OCI-LY1 (cell line): ENCODE results near the gene CIPC.

Source experiments
- EZH2 ChIP-seq: fragments of 200-600 bp; sonication (generic), shearing (Covaris generic); IDR thresholded peaks from 2 replicates; pipeline ENCODE4 v1.8.0; 2017; ENCODE audit warnings: borderline replicate concordance, mixed run types, mild to moderate bottlenecking, antibody characterized with exemption, low read length, moderate library complexity, mixed read lengths
- TF ChIP-seq, protein P1 (sequence below): fragments of 200-600 bp; sonication (generic), shearing (Covaris generic); IDR thresholded peaks from 2 replicates; pipeline ENCODE4 v1.5.1; 2017; ENCODE audit warnings: mild to moderate bottlenecking, antibody characterized with exemption, low read length, moderate library complexity, mixed read lengths

DNA sequence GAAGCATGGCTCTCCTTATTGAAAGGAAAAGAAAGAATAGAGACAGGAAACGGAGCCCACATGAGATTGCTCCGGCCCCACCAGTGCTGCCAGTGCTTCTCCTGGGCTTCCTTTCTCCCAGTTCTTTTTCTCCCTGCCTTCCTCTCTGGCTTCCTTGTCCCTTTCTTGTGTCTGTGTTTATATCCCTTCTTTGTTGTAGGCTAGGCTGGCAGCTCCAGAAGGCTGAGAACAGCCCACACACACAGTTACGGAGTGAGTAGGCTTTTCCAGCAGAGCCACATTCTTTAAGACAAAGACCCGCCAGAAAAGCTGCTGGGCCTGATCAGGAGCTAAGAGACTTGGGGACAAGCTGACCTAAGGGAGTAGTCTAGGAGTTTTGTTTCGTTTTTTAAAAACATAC, 13.0 kb downstream of the CIPC start:
- TF ChIP-seq, protein P1, sequence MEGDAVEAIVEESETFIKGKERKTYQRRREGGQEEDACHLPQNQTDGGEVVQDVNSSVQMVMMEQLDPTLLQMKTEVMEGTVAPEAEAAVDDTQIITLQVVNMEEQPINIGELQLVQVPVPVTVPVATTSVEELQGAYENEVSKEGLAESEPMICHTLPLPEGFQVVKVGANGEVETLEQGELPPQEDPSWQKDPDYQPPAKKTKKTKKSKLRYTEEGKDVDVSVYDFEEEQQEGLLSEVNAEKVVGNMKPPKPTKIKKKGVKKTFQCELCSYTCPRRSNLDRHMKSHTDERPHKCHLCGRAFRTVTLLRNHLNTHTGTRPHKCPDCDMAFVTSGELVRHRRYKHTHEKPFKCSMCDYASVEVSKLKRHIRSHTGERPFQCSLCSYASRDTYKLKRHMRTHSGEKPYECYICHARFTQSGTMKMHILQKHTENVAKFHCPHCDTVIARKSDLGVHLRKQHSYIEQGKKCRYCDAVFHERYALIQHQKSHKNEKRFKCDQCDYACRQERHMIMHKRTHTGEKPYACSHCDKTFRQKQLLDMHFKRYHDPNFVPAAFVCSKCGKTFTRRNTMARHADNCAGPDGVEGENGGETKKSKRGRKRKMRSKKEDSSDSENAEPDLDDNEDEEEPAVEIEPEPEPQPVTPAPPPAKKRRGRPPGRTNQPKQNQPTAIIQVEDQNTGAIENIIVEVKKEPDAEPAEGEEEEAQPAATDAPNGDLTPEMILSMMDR: no peak
- no peak for TF ChIP-seq EZH2
